Choroid plexus epithelial cell (primary cell): Measurements from ENCODE around the gene TFDP3.

ENCODE experiments used
- DNase-seq: peaks from one replicate; pipeline ENCODE4 v3.0.0-alpha.2; 2010; ENCODE audit warnings: low read depth
- H3K4me3 ChIP-seq: 2 replicates; pipeline ENCODE4 v1.5.1; 2011; ENCODE audit warnings: low read depth, mild to moderate bottlenecking, control low read depth, low read length, moderate library complexity
- CTCF ChIP-seq: conservative IDR thresholded peaks from 2 replicates; pipeline ENCODE4 v1.5.1; 2011; ENCODE audit warnings: low read depth, mild to moderate bottlenecking, control low read depth, inconsistent platforms, low read length, moderate library complexity

The TFDP3 gene

GRCh38 chrX:133189195-133189594 lies 29.0 kb downstream of the TFDP3 start:
- TF ChIP-seq CTCF = no peak
- DNase-seq = no peak
- no peak overlapping the region for H3K4me3 ChIP-seq

GRCh38 chrX:133188631-133189030 lies 29.5 kb downstream of the TFDP3 start:
- DNase-seq = no peak
- no peak overlapping the region for H3K4me3 ChIP-seq
- no peak for TF ChIP-seq CTCF

GRCh38 chrX:133185938-133186337 lies 32.2 kb downstream of the TFDP3 start:
- H3K4me3 ChIP-seq = no peak overlapping the region
- no peak for TF ChIP-seq CTCF
- DNase-seq = no peak

GRCh38 chrX:133185119-133185518 lies 33.0 kb downstream of the TFDP3 start:
- H3K4me3 ChIP-seq = no peak overlapping the region
- TF ChIP-seq CTCF = no peak
- DNase-seq = no peak

GRCh38 chrX:133183806-133184205 lies 34.3 kb downstream of the TFDP3 start:
- no peak overlapping the region for H3K4me3 ChIP-seq
- no peak for DNase-seq
- no peak for TF ChIP-seq CTCF

- no peak for DNase-seq
- H3K4me3 ChIP-seq = no peak overlapping the region
- no peak for TF ChIP-seq CTCF
Observed at GRCh38 chrX:133179500-133179899, 38.7 kb downstream of the TFDP3 start.

- DNase-seq = no peak
- no peak for TF ChIP-seq CTCF
- H3K4me3 ChIP-seq = no peak overlapping the region
Observed at GRCh38 chrX:133177202-133177601, 41.0 kb downstream of the TFDP3 start.
